ENCODE results near the gene USB1.

USB1 gene

DNA sequence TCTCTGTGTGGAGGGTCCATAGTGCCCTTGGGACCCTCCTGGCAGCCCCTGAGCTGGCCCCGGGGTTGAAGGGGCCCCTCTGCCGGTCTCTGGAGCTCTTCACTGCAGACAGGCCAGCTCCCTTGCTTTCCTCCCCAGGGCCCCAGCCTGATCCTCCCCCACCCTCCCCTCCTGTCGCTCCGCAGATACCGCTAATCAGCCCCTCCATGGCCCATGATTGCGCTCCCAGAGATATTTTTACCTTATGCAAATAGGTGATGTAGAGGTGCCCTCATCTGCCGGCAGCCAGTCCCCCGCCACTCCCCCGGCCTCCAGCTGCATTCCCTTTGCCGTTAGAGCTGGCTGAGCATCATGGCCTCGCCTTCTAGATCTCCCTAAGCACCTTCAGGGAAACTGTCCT lies 33.6 kb downstream of the USB1 start:
- no peak for DNase-seq (ENCODE audit: low read depth)

DNA sequence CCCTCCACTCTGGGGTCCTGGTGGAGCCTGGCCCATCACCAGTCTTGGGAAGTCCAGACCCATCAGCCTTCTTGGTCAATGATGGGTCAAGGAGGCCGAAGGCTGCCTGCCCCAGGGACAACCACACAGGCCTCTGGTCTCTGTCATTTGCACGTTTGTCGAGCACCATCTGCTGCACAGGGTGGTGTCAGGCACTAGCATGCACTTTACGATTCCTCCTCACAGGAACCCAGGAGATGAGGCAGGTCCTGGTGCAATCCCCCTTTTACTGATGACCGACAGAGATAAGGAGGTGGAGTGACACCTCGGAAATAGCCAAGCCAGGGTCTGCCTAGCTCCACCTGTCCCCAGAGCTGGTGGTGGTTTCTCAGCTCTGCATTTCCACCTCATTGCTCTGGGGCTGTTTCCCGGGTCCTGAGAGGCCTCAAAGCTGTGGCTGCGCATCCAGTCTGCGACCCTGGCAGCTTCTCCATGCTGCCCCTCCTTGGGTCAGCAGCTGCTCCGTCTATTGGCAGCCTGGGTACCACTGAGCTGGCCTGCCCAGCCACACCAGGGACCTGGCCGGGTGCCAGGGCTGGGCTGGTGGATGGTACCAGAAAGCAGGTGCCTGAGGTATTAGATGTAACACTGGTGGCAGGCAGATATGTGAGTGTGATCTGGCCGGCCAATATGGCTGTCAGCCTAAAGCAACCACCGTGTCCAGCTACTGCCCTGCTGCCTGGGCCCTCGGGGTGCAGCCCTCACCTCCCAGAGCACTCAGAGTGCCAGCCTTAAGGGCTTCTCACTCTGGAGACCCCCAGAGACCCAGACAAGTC lies 34.4 kb downstream of the USB1 start:
- no peak for DNase-seq (ENCODE audit: low read depth)

DNA sequence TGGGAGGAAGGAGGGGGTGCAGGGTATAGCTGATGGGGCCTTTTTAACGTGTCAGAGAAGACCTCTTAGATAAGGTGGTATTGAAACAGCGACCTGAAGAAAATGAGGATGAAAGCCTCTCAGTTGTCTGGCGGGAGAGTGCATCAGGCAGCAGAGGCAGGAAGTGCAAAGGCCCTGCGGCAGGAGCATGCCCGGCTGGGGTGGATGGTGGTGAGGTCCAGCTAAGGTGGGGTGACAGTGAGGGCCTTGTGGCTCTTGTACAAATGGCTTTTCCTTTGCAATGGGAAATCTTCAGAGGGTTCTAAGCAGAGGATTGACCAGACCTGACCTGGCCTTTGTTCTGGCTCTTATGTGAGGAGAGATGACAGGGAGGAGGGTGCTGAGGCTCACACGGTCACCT lies 35.7 kb downstream of the USB1 start:
- DNase-seq (ENCODE audit: low read depth): no peak

DNA sequence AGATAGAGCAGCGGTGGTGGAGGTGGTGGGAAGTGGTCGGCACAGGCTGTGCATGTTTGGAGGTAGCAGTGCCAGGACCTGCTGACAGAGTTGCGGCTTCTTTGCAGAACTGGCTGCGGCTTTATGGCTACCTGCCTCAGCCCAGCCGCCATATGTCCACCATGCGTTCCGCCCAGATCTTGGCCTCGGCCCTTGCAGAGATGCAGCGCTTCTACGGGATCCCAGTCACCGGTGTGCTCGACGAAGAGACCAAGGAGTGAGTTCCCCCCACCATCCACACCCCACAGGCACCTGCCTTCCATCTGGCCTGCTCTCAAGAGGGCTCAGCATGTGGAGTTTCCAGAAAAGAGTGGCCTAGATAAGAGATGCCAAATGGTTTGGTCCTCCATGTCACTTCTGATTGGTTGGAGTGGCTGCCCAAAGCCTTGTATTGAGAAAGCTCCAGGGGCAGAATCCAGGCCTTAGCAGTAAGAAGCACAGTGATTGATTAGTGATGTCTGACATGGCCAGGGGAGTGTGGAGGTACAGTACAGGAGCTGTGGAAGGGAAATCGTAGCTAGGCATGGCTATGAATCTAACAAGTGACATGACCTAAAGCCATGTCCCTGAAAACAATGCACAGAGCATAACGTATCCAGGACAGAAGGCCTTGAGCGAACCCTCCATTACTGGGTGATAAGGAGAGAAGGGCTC lies 36.3 kb downstream of the USB1 start:
- DNase-seq (ENCODE audit: low read depth): no peak

DNA sequence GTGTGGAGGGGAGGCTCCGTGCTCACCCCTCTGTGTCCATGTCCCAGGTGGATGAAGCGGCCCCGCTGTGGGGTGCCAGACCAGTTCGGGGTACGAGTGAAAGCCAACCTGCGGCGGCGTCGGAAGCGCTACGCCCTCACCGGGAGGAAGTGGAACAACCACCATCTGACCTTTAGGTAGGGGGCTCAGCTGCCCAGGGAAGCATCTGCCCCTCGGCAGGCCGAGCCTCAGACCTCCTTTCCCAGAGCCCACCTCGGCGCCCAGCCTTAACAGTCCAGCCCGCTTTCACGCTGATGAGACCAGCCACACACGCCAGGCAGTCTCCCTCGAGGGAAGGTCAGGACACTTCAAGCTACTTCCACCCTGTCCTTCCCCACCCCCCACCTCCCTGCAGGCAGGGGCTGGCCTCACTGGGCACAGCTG lies 37.0 kb downstream of the USB1 start:
- no peak for DNase-seq (ENCODE audit: low read depth)

DNA sequence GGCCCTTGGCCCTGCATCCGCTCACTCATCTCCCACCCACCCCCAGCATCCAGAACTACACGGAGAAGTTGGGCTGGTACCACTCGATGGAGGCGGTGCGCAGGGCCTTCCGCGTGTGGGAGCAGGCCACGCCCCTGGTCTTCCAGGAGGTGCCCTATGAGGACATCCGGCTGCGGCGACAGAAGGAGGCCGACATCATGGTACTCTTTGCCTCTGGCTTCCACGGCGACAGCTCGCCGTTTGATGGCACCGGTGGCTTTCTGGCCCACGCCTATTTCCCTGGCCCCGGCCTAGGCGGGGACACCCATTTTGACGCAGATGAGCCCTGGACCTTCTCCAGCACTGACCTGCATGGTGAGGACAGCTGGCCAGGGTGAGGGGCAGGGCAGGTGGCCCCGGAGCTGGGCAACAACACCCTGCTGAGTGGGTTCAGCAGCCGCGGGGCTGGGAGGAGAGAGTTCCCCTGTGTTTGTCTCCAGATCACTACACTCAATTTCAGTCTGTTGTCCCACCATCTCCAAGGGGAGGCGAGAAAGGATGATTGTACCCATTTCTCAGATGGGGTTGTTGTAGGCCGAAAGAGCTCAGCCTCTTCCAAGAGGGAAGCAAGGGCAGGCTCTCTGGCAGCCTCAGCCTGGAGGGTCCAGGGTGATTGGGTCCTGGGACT lies 38.8 kb downstream of the USB1 start:
- DNase-seq (ENCODE audit: low read depth): no peak

DNA sequence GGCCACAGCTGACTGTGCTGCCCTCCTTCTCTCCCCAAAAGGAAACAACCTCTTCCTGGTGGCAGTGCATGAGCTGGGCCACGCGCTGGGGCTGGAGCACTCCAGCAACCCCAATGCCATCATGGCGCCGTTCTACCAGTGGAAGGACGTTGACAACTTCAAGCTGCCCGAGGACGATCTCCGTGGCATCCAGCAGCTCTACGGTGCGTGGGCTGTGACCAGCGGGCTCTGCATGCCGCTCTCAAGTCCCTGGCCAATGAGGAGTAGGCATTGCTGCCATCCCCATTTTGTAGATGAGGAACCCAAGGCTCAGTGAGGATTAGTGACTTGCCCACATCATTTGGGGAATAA lies 39.3 kb downstream of the USB1 start:
- no peak for DNase-seq (ENCODE audit: low read depth)

DNA sequence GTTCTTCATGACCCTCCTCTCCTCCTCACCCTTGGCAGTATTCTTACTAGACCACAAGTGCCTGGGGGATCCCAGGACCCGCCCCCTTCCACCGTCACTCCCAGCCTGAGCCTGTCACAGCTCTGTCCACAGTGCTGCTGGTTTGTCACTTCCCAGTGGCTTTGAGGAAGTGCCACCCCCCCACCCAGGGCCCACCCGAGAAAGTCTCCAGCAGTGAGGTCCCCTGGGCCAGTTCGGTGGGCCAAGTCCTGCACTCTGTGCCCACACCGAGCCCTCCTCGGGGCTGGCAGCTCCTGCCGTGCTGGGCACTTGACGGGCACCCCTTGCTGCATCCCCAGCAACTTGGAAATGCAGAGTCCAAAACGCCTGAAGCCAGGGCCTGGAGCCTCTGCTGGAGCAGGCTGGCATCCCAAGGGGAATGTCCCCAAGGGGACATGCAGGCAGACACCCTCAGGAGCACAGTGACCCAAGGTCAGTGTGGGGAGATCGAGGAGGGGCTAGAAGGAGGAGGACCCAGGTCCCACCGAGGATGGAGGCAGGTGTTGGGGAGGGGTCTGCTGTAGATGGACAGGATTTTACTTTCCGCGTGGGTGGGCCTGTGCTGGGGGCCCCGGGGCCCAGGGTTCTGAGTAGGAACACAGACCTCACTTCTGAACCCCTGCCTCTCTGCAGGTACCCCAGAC lies 39.9 kb downstream of the USB1 start:
- DNase-seq (ENCODE audit: low read depth): no peak

DNA sequence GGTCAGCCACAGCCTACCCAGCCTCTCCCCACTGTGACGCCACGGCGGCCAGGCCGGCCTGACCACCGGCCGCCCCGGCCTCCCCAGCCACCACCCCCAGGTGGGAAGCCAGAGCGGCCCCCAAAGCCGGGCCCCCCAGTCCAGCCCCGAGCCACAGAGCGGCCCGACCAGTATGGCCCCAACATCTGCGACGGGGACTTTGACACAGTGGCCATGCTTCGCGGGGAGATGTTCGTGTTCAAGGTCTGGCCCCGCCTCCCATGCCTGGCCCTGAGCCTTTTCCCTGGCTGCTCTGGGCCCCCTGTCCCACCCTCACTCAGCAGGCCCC lies 40.4 kb downstream of the USB1 start:
- no peak for DNase-seq (ENCODE audit: low read depth)

DNA sequence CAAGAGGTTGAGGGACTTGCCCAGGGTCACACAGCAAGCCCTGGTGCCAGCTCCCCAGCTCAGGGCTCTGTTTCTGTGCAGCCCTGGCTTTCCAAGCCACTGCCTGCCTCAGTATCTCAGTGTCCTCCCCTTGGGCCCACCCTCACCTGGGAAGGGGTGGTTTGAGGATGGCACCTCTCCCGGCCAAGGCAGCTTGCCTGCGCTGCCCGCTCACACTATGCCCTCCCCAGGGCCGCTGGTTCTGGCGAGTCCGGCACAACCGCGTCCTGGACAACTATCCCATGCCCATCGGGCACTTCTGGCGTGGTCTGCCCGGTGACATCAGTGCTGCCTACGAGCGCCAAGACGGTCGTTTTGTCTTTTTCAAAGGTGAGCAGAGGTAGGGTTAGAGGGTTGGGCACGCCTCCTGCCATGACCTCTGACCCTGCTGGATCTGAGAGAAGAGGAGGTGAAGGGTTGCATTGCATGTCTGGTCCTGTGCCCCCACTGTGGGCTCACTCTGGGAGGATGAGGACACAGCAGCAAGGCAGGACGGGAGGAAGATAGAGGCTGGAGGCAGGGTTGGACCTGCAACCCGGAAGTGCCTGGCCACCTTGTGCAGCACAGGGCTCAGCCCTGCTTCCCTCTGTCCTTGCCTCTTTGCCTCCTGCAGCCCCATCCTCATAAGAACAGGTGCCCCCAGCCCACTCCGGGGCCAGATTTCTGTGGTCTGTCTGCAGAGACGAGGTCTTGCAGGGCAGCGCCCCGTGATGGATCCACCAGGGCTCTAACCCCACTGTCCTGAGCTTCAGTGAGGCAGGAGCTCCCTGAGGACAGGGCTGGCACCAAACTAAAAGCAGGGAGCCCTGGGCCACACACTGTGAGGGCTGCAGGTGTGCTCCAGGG lies 41.0 kb downstream of the USB1 start:
- no peak for DNase-seq (ENCODE audit: low read depth)

DNA sequence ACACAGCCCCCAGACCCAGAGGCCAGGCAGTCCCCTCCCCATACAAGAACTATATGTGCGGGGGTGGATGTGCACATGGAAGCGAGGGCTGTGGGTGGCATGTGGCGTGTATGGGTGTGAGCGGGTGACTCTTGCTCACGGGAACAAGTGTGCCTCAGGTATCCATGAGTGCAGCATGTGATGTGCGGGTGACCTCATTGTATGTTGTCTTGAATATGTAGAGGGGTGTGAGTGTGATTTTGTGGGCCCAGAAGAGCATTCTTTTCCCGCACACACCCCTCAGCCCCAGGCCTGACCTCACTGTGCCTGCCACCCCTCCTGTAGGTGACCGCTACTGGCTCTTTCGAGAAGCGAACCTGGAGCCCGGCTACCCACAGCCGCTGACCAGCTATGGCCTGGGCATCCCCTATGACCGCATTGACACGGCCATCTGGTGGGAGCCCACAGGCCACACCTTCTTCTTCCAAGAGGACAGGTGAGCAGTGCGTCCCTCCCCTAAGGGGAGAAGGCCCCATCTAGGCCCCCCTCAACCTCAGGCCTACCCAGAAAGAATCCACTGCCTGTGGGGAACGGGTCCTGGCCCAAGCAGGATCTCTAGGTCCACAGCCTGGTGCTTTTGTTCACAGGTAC lies 41.8 kb downstream of the USB1 start:
- DNase-seq (ENCODE audit: low read depth): no peak

DNA sequence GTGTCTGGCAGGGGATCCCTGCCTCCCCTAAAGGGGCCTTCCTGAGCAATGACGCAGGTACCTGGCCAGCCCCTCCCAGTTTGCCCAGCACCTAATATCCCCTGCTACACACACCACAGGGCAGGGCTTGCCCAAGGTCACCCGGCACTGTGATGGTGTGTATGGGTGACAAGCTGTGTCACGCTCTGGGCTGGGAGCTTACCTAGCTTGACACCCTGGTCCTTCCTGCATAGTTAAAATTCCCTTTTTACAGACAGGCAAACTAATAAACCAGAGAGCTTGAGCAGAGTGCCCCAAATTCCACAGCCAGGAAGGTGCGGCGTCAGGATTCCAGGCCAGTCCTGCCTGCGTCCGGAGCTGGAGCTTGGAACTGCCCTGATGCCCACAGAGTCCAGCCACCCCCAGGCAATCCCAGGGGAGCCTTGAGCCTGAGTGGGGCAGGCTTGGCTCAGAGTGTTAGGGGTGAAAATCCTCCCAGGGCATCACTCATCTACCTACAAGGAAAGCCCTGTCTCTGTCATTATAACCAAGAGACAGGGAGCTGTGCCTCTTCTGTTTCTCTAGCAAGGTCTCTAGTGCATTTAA lies 42.5 kb downstream of the USB1 start:
- DNase-seq (ENCODE audit: low read depth): no peak

DNA sequence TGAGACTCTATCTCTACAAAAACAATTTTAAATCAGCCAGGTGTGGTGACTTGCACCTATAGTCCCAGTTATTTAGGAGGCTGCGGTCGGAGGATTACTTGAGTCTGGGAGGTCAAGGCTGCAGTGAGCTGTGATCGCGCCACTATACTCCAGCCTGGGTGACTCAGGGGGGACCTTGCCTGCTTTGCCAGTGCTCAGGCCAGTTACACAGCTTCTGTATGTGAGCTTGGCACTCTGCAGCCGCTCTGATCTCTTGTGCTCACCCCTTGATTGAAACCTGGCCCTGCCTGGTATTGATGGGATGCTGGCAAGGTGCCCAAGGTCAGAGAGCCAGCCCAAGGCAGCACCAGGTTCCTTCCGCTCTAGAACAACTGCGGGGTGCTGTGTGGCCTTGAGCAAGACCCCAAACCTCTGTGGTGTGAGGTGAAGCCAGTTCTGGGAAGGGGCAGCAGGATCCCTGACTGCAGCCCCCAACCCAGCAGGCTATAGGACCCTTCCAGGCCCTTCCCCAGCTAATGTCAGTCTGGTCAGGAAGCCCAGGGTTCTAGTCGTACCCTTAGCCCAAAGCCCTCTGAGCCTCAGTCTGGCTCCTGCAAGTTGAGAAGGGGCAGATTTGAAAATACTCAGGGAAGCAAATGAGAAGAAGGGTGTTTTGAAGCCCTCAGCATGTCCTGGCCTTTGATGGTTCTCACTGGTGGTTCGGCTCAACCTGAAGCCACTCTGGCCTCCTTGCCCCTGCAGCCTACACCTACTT lies 43.2 kb downstream of the USB1 start:
- no peak for DNase-seq (ENCODE audit: low read depth)

DNA sequence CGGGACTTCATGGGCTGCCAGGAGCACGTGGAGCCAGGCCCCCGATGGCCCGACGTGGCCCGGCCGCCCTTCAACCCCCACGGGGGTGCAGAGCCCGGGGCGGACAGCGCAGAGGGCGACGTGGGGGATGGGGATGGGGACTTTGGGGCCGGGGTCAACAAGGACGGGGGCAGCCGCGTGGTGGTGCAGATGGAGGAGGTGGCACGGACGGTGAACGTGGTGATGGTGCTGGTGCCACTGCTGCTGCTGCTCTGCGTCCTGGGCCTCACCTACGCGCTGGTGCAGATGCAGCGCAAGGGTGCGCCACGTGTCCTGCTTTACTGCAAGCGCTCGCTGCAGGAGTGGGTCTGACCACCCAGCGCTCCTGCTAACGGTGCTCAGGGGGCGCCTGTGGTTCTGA lies 43.9 kb downstream of the USB1 start:
- DNase-seq (ENCODE audit: low read depth): no peak

DNA sequence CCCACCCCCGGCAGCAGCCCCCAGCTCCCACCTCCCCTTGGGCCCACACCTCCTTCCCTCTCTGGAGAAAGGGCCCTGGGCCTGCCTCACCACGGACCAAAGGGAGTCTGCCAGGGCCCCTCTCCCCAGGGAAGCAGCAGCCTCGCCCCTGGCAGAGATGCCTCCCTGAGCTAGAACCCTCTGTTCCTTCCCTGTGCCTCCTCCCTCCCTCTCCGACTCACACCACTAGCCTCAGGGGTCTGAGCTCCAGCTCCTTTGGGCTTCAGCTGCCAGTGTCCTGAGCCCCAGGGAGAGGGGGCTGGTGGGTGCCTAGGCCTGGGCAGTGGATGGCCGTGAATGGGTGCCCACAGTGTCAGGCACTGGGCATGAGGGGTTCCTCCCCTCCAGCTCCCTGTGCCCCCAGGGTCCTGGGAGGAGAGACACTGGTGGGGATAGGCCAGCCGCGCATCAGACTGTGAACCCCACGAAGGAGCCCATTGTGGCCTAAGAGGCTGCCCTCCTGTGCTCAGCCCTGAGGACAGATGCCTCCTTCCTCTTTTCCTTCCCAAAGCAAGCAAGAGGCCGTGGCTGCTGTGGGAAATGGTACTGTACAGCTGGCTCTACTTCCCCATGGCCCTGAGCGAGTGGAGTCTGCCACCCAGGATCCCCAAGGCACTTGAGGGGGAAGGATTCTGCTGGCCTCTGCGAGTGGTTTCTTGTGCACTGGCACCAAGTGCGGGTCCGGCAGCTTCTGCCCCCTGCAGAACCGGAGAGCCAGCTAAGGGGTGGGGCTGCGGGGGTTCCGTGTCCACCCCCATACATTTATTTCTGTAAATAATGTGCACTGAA lies 45.1 kb downstream of the USB1 start:
- no peak for DNase-seq (ENCODE audit: low read depth)

DNA sequence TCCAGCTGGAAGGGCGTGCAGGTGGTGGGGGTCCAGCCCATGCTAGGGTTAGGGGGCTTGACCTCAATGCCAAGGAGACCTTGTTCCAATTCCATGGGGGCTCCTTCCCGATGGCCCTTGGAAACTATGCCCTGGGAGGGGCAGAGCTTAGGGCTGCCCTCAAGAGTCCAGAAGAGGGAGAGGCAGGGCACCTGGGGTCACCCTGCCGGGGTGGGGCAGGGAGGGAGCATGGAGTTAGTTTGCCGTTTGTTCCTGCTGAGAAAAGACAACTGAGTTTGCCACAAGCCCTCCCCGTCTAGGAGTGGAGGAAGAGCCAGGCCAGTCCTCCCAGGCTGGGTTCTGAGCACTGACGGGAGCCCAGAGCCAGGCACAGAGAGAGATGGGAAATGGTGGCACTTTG lies 45.7 kb downstream of the USB1 start:
- no peak for DNase-seq (ENCODE audit: low read depth)

DNA sequence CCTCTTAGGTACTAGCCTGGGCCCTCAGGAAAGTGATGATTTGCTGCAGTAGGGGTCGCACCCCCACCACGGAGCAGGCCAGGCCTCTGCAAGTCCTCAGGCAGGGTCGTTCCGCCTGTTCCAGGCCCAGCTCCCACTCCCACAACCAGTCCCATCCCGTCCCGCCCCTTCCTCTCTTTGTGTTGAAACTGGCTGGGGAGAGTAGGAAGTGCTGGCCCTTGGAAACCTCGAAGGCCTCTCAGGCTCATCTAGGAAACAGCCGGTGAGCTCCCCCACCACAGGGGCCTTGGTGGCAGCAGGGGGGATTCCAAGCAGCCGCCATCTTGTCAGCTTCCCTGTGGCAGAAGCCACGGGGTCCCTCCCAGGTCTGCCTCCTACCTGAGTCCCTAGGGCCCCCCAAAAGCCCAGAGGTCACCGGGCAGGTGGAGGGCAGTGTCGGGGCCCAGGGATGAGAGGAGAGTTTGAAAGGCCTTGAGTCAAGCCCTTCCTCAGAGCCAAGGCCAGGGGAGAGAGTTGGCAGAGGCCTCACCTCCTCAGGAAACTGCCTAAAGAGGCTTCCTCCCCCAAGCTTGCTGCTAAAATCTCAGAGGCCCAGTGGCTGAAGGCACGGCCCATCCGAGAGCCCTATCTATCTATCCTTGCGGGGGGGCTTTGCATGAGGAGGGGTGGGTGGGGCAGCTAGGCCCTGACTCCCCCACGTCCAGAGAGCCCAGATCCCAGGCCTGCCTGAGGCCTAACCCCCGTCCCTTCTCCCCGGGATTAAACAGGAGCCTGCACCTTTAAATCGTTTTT lies 46.5 kb downstream of the USB1 start:
- no peak for DNase-seq (ENCODE audit: low read depth)

DNA sequence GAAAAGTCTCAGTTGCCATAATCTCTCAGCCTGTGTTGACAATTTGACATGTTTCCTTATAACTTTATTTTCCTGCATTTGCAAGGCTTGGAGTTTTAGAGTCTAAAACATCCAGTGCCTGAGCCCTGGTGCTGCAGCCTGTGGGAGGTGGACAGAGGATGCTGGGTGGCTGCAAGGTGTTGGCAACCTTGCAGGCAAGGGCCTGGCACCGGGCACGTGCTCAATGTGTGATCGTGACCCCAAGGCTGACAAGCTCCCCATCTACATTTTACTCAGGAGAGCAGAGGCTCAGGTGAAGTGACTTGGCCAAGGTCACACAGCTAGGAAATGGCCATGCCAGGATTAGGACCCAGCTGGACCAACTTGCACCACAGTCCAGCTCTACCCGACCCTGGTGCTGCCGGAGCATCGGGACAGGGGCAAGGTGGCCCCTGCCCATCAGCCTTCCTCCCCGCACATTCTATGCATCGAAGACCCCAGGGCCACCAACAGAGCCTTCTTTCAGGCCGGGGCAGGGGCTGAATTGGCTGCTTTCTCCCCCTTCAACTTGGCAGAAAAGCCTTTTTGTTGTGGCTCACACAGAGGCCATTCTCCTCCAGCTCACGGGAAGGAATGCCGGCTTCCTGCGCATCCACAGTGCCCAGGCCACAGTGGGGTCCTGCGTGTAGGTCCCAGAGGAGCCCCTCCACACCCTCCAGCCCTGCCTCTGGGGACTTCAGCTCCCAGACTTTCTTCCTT lies 47.5 kb downstream of the USB1 start:
- no peak for DNase-seq (ENCODE audit: low read depth)
